Lower leg skin (tissue), 4 donors: ENCODE measurements around the gene HMG20A. TPM values are rescaled to one million over a fixed set of nuclear protein-coding genes. Genes with fewer than 3 reads are reported as not detected.

Experiments used
- DNase-seq, 2 donors: peaks; one replicate each; pipeline ENCODE4 v3.0.0-alpha.2; 2019; ENCODE audit warnings: low spot score in 2 of 2
- H3K4me3 ChIP-seq: fragments of 200-600 bp; sonication (generic); 2 replicates; pipeline ENCODE4 v1.5.1; 2017; ENCODE audit warnings: mild to moderate bottlenecking, low read depth; ENCODE audit not compliant: poor library complexity, severe bottlenecking
- CTCF ChIP-seq, 3 donors: fragments of 450-650 bp; IDR thresholded peaks; one replicate each; pipeline ENCODE4 v1.5.1; 2016; ENCODE audit warnings: antibody characterized with exemption in 3 of 3, mild to moderate bottlenecking in 3 of 3, moderate library complexity in 2 of 3
- POLR2A ChIP-seq, 2 donors: fragments of 450-650 bp; IDR thresholded peaks; one replicate each; pipeline ENCODE4 v1.6.1; 2016 to 2017; ENCODE audit warnings: antibody characterized with exemption in 2 of 2, mild to moderate bottlenecking in 1 of 2, moderate library complexity in 1 of 2
- WGBS, 2 donors: methylation state at CpG; one replicate each; pipeline ENCODE4 v1.1.5; 2018; 5-methylcytosine and 5-hydroxymethylcytosine counted together
- intact Hi-C: fragments of 100-400 bp; cut with DNase I; formaldehyde crosslinking; loops from one replicate; pipeline ENCODE4 v1.15.0; 2023; ENCODE audit warnings: low total_unique reads
- total RNA-seq, 4 donors: library from RNA; depleted of rRNA; stranded (reverse); fragments of >200 nt; gene quantifications; one replicate each; pipeline ENCODE4 v1.1.0, GENCODE V29; 2016

The HMG20A gene
- total RNA-seq, 4 donors from 2014 or later = 16.8 to 28.1 (median 22.5) TPM

GRCh38 chr15:77495838-77496596 lies 75.3 kb downstream of the HMG20A start:
- TF ChIP-seq CTCF (IDR thresholded peaks at IDR 0.05) = no peak
- no peak for TF ChIP-seq POLR2A (IDR thresholded peaks at IDR 0.05)
- no peak for DNase-seq
- H3K4me3 ChIP-seq = no peak overlapping the region
- intact Hi-C loops = no loop called here
- 53 to 69% methylated on average over 10 of the region's 10 CpGs for WGBS, 2 donors

- peak in 1 of 3 donors; percentile 90 for TF ChIP-seq CTCF (IDR thresholded peaks at IDR 0.05)
- TF ChIP-seq POLR2A (IDR thresholded peaks at IDR 0.05) = no peak
- WGBS, 2 donors = 15 to 17% methylated on average over 16 of the region's 16 CpGs
- H3K4me3 ChIP-seq = no peak overlapping the region
- peak; percentile 86 to 98 for DNase-seq
- intact Hi-C loops = no loop called here
These were observed 76.0 kb downstream of the HMG20A start for GRCh38 chr15:77496715-77497109.

- H3K4me3 ChIP-seq = no peak overlapping the region
- TF ChIP-seq POLR2A (IDR thresholded peaks at IDR 0.05) = no peak
- no peak for TF ChIP-seq CTCF (IDR thresholded peaks at IDR 0.05)
- 5 to 18% methylated on average over 6 to 7 of the region's 7 CpGs for WGBS, 2 donors
- intact Hi-C loops = no loop called here
- DNase-seq = peak in 1 of 2 donors; percentile 45
These were observed 76.5 kb downstream of the HMG20A start for GRCh38 chr15:77497110-77497737.

- 7 to 10% methylated on average over 6 of the region's 6 CpGs for WGBS, 2 donors
- intact Hi-C loops = no loop called here
- TF ChIP-seq POLR2A (IDR thresholded peaks at IDR 0.05) (no peak), CTCF (IDR thresholded peaks at IDR 0.05) (no peak)
- no peak for DNase-seq
- H3K4me3 ChIP-seq = no peak overlapping the region
These were observed 77.3 kb downstream of the HMG20A start for GRCh38 chr15:77497942-77498361.

- DNase-seq = no peak
- no peak for TF ChIP-seq CTCF (IDR thresholded peaks at IDR 0.05)
- no peak for TF ChIP-seq POLR2A (IDR thresholded peaks at IDR 0.05)
- intact Hi-C loops = no loop called here
- no peak overlapping the region for H3K4me3 ChIP-seq
- 70 to 74% methylated on average over 4 of the region's 4 CpGs for WGBS, 2 donors
These were observed 78.5 kb downstream of the HMG20A start for GRCh38 chr15:77499087-77499760.
